ENCODE data around the gene CHIC2. TPM values are rescaled to one million over a fixed set of nuclear protein-coding genes. Genes with fewer than 3 reads are reported as not detected.

CHIC2 gene
- total and polyA plus RNA-seq, 3 donors from 2014 or later = 83.4 to 129 (median 113) TPM

- Histone ChIP-seq H3K4me1 (peaks cover 19% of the 10 kb centered on the region), H3K4me3 (no peak overlapping the region), H3K27ac (no peak overlapping the region), H3K27me3 (no peaks in the 10 kb centered on the region), H3K9me3 (no peaks in the 10 kb centered on the region), H3K36me3 (ENCODE audit: low read depth, missing control alignments) (no peaks in the 10 kb centered on the region)
- TF ChIP-seq POLR2A (IDR thresholded peaks at IDR 0.05) = no peak
- TF ChIP-seq, protein P1, sequence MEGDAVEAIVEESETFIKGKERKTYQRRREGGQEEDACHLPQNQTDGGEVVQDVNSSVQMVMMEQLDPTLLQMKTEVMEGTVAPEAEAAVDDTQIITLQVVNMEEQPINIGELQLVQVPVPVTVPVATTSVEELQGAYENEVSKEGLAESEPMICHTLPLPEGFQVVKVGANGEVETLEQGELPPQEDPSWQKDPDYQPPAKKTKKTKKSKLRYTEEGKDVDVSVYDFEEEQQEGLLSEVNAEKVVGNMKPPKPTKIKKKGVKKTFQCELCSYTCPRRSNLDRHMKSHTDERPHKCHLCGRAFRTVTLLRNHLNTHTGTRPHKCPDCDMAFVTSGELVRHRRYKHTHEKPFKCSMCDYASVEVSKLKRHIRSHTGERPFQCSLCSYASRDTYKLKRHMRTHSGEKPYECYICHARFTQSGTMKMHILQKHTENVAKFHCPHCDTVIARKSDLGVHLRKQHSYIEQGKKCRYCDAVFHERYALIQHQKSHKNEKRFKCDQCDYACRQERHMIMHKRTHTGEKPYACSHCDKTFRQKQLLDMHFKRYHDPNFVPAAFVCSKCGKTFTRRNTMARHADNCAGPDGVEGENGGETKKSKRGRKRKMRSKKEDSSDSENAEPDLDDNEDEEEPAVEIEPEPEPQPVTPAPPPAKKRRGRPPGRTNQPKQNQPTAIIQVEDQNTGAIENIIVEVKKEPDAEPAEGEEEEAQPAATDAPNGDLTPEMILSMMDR (IDR thresholded peaks at IDR 0.05) = no peak
- WGBS, 2 donors = 48 to 52% methylated on average over 5 of the region's 5 CpGs
- intact Hi-C loops (cut with DNase I; ENCODE audit: low total_unique reads) = no loop called here
- DNase-seq = no peak
Measured at GRCh38 chr4:54098375-54098774, 34.0 kb upstream of the CHIC2 start.

DNA sequence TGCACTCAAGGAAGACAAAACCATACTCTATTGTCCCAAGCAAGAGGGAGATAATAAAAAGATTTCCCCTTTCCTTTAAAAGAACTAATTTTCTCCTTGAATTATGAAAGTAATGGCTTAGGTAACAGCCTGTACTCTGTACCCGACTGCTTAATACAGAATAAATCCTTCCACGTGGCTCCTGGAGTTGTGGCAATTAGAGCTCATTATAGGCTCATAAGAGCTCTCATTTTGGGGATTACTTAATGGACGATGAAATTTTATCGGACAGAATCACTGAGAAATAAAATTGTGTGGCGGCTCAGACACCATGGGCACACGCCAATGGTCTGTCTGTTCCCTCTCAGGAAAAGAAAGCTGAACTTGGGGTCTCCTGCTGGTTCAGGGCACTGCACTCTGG is 32.7 kb upstream of the CHIC2 start:
- no peak overlapping the region for H3K4me3 ChIP-seq
- peaks cover 15% of the 10 kb centered on the region for H3K4me1 ChIP-seq
- WGBS, 2 donors = 60 to 63% methylated on average over 6 of the region's 6 CpGs
- H3K36me3 ChIP-seq (ENCODE audit: low read depth, missing control alignments) = no peaks in the 10 kb centered on the region
- intact Hi-C loops (cut with DNase I; ENCODE audit: low total_unique reads) = no loop called here
- no peak for DNase-seq
- H3K27me3 ChIP-seq = no peaks in the 10 kb centered on the region
- no peaks in the 10 kb centered on the region for H3K9me3 ChIP-seq
- no peak for TF ChIP-seq POLR2A (IDR thresholded peaks at IDR 0.05)
- TF ChIP-seq, protein P1 (IDR thresholded peaks at IDR 0.05) = no peak
- no peak overlapping the region for H3K27ac ChIP-seq

GRCh38 chr4:54096295-54096962 is 32.0 kb upstream of the CHIC2 start:
- H3K27me3 ChIP-seq = no peaks in the 10 kb centered on the region
- DNase-seq = no peak
- no peaks in the 10 kb centered on the region for H3K9me3 ChIP-seq
- no peak overlapping the region for H3K27ac ChIP-seq
- WGBS, 2 donors = 54 to 66% methylated on average over 13 of the region's 13 CpGs
- intact Hi-C loops (cut with DNase I; ENCODE audit: low total_unique reads) = no loop called here
- H3K4me3 ChIP-seq = no peak overlapping the region
- no peaks in the 10 kb centered on the region for H3K36me3 ChIP-seq (ENCODE audit: low read depth, missing control alignments)
- H3K4me1 ChIP-seq = peaks cover 15% of the 10 kb centered on the region
- no peak for TF ChIP-seq POLR2A (IDR thresholded peaks at IDR 0.05)
- TF ChIP-seq, protein P1 (IDR thresholded peaks at IDR 0.05) = no peak

DNA sequence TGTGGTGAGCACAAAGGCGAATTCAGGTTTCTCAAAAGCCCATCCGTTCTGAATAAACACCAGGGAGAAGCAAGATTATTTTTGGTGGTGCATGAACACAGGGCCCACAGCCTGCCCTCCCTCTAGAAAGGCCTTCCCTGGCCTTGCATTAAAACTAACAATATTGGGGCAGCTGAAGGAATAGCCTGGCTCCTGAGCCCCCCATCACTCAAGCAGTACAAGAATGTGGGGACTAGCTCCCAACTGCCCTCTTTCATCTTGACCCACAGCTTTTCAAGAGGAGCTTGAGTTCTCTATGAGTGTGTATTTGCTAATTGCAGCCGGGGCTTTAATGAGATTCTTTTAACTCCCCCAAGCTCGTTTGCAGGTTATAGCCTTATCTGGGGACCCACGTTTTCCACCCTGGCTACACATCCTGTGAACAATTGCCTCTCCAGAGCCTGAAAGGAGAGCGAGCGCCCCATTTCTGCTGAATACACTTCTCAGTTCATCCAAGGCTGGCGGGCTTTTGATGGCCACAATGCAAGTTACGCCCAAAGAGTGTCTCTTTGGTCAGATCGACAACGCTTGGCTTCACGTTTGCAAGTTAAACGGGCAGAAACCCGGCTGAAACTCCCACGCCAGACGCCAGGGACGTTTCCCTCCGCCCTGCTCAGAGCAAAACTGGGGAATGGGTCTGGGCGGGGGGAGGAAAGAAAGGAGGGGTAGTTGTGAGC is 30.9 kb upstream of the CHIC2 start:
- H3K27ac ChIP-seq = no peak overlapping the region

More for the DNA sequence above, 30.9 kb upstream of the CHIC2 start:
- H3K27me3 ChIP-seq = no peaks in the 10 kb centered on the region
- no peak overlapping the region for H3K4me3 ChIP-seq
- WGBS, 2 donors = 35 to 57% methylated on average over 19 of the region's 19 CpGs
- peak; percentile 46 for DNase-seq
- H3K9me3 ChIP-seq = no peaks in the 10 kb centered on the region
- TF ChIP-seq, protein P1 (IDR thresholded peaks at IDR 0.05) = no peak
- TF ChIP-seq POLR2A (IDR thresholded peaks at IDR 0.05) = no peak
- peaks cover 8% of the 10 kb centered on the region for H3K4me1 ChIP-seq
- no peaks in the 10 kb centered on the region for H3K36me3 ChIP-seq (ENCODE audit: low read depth, missing control alignments)
- intact Hi-C loops (cut with DNase I; ENCODE audit: low total_unique reads) = no loop called here
